Esophagus muscularis mucosa (tissue), 4 donors: ENCODE measurements around the gene CCDC183. TPM values are rescaled to one million over a fixed set of nuclear protein-coding genes. Genes with fewer than 3 reads are reported as not detected.
"Not testable (repeated sequence)": the region's sequence is repeated elsewhere in the genome, so short reads cannot be mapped to it uniquely, and the experiment has no call there.

ENCODE experiments used
- DNase-seq: peaks from one replicate; pipeline ENCODE4 v3.0.0-alpha.2; 2017; ENCODE audit errors: extremely low spot score
- H3K27ac ChIP-seq, 4 donors: fragments of 200-600 bp; sonication (generic); replicated peaks in 1 of 4; 1 replicate in 3 of 4; 2 replicates in 1 of 4; pipeline ENCODE4 v1.5.1; 2016 to 2019; ENCODE audit warnings: mild to moderate bottlenecking in 1 of 4
- H3K27me3 ChIP-seq, 4 donors: fragments of 200-600 bp; sonication (generic); one replicate each; pipeline versions ENCODE4 v1.5.1 to v1.6.0; 2016 to 2019
- H3K36me3 ChIP-seq, 4 donors: fragments of 200-600 bp; sonication (generic); one replicate each; pipeline ENCODE4 v1.5.1; 2016 to 2019
- H3K4me1 ChIP-seq, 4 donors: fragments of 200-600 bp; sonication (generic); one replicate each; pipeline ENCODE4 v1.5.1; 2016 to 2019
- H3K4me3 ChIP-seq, 4 donors: fragments of 200-600 bp; sonication (generic); 1 replicate in 2 of 4; 2 replicates in 2 of 4; pipeline ENCODE4 v1.5.1; 2016 to 2019; ENCODE audit warnings: mild to moderate bottlenecking in 4 of 4, moderate library complexity in 1 of 4
- H3K9me3 ChIP-seq, 4 donors: fragments of 200-600 bp; sonication (generic); 1 replicate in 3 of 4; 2 replicates in 1 of 4; pipeline ENCODE4 v1.5.1; 2016 to 2019
- EP300 ChIP-seq: sonication (generic); formaldehyde crosslinking; IDR thresholded peaks from one replicate; pipeline ENCODE4 v1.6.1; 2017; ENCODE audit warnings: antibody characterized with exemption
- POLR2A ChIP-seq: fragments of 450-650 bp; IDR thresholded peaks from one replicate; pipeline ENCODE4 v1.6.1; 2017; ENCODE audit warnings: antibody characterized with exemption, moderate library complexity, mild to moderate bottlenecking, low read depth
- POLR2AphosphoS5 ChIP-seq, 2 donors: sonication (generic); formaldehyde crosslinking; IDR thresholded peaks; one replicate each; pipeline ENCODE4 v1.6.1; 2017; ENCODE audit warnings: antibody characterized with exemption in 2 of 2
- WGBS: methylation state at CpG from one replicate; pipeline ENCODE4 v1.1.5; 2018; 5-methylcytosine and 5-hydroxymethylcytosine counted together
- intact Hi-C: fragments of 100-400 bp; cut with DNase I; formaldehyde crosslinking; loops from one replicate; pipeline ENCODE4 v1.15.1; 2023
- total RNA-seq, 4 donors: library from RNA; depleted of rRNA; stranded (reverse); fragments of >200 nt; gene quantifications; one replicate each; pipeline versions ENCODE4 v1.1.0 to v1.2.1, GENCODE V29; 2016
- TF ChIP-seq, protein P1 (sequence below), 3 experiments: fragments of 200-600 bp in 2 of 3; fragments of 450-650 bp in 1 of 3; sonication (generic) in 2 of 3; IDR thresholded peaks; one replicate each; pipeline ENCODE4 v1.5.1; 2017 to 2019; ENCODE audit warnings: antibody characterized with exemption in 3 of 3, mild to moderate bottlenecking in 2 of 3, moderate library complexity in 1 of 3

The CCDC183 gene
- total RNA-seq, 4 donors from 2014 or later = 0.33 to 2.5 (median 1.4) TPM

GRCh38 chr9:136765041-136765440, 31.1 kb upstream of the CCDC183 start:
- Histone ChIP-seq H3K4me1 (peaks cover 0 to 20% (median 15%) of the 10 kb centered on the region in 4 donors), H3K9me3 (no peaks in the 10 kb centered on the region), H3K27ac (no peak overlapping the region), H3K4me3 (no peak overlapping the region), H3K36me3 (no peaks in the 10 kb centered on the region), H3K27me3 (peaks cover 0 to 68% (median 8%) of the 10 kb centered on the region in 4 donors)
- no peak for DNase-seq
- intact Hi-C loops = no loop called here
- 89% methylated on average over 4 of the region's 14 CpGs for WGBS
- no peak for TF ChIP-seq POLR2AphosphoS5 (IDR thresholded peaks at IDR 0.05)
- no peak for TF ChIP-seq EP300
- TF ChIP-seq POLR2A = no peak
- TF ChIP-seq, protein P1, sequence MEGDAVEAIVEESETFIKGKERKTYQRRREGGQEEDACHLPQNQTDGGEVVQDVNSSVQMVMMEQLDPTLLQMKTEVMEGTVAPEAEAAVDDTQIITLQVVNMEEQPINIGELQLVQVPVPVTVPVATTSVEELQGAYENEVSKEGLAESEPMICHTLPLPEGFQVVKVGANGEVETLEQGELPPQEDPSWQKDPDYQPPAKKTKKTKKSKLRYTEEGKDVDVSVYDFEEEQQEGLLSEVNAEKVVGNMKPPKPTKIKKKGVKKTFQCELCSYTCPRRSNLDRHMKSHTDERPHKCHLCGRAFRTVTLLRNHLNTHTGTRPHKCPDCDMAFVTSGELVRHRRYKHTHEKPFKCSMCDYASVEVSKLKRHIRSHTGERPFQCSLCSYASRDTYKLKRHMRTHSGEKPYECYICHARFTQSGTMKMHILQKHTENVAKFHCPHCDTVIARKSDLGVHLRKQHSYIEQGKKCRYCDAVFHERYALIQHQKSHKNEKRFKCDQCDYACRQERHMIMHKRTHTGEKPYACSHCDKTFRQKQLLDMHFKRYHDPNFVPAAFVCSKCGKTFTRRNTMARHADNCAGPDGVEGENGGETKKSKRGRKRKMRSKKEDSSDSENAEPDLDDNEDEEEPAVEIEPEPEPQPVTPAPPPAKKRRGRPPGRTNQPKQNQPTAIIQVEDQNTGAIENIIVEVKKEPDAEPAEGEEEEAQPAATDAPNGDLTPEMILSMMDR (IDR thresholded peaks at IDR 0.05) = no peak

GRCh38 chr9:136765745-136766409, 30.3 kb upstream of the CCDC183 start:
- DNase-seq, intact Hi-C loops: not testable (repeated sequence)
- peaks cover 0 to 60% (median 8%) of the 10 kb centered on the region in 4 donors for H3K27me3 ChIP-seq

GRCh38 chr9:136766410-136767120, 29.6 kb upstream of the CCDC183 start:
- TF ChIP-seq, protein P1 (IDR thresholded peaks at IDR 0.05) = peak in 1 of 3 experiments; percentile 35
- H3K4me1 ChIP-seq = peaks cover 0 to 13% (median 10%) of the 10 kb centered on the region in 4 donors
- DNase-seq, intact Hi-C loops, H3K9me3 ChIP-seq, H3K4me3 ChIP-seq, H3K36me3 ChIP-seq, H3K27ac ChIP-seq: not testable (repeated sequence)
- WGBS = 60% methylated on average over 12 of the region's 18 CpGs
- H3K27me3 ChIP-seq = peaks cover 0 to 59% (median 8%) of the 10 kb centered on the region in 4 donors

More at GRCh38 chr9:136765745-136766409, 30.3 kb upstream of the CCDC183 start:
- H3K9me3 ChIP-seq, H3K4me3 ChIP-seq, H3K36me3 ChIP-seq, H3K27ac ChIP-seq: not testable (repeated sequence)
- WGBS = 79% methylated on average over 14 of the region's 14 CpGs
- peaks cover 0 to 18% (median 13%) of the 10 kb centered on the region in 4 donors for H3K4me1 ChIP-seq

DNA sequence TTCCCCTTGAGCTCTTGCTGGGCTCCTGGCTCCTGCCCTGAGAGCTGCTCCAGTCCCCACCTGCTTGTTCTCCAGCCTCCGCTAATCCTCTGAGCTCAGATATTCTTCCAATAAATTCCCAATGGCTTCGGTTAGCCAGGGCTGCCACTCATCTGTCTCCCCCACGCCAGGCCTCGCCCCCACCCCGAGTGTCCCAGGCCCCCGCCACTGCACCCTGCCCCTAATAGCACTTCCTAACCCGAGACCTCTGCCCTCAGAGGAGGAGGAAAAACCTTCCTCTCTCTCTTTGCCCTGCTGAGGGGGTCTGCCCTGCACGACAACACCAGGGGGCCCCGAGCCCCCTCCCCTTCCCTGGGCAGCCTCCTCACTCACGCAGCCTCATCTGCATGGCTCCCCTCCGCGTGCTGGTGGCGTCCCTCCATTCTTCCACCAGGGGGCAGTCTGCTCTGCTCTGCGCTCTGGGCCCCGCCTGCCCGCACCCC, 26.4 kb upstream of the CCDC183 start:
- peaks cover 0 to 27% (median 0%) of the 10 kb centered on the region in 4 donors for H3K27me3 ChIP-seq
- H3K4me3 ChIP-seq = no peak overlapping the region
- WGBS = 11% methylated on average over 5 of the region's 16 CpGs
- peaks cover 0 to 6% (median 3%) of the 10 kb centered on the region in 4 donors for H3K9me3 ChIP-seq
- H3K4me1 ChIP-seq = peaks cover 0 to 5% (median 2%) of the 10 kb centered on the region in 4 donors
- TF ChIP-seq POLR2AphosphoS5 (IDR thresholded peaks at IDR 0.05) (no peak), EP300 (no peak), POLR2A (no peak)
- TF ChIP-seq, protein P1 (IDR thresholded peaks at IDR 0.05) = peak; percentile 18 to 64 (median 42)
- H3K36me3 ChIP-seq = no peaks in the 10 kb centered on the region
- DNase-seq = no peak
- intact Hi-C loops = no loop called here
- no peak overlapping the region for H3K27ac ChIP-seq

GRCh38 chr9:136771907-136772415, 24.2 kb upstream of the CCDC183 start:
- intact Hi-C loops = no loop called here
- WGBS = 82% methylated on average over 3 of the region's 3 CpGs
- no peak for DNase-seq

More at GRCh38 chr9:136771907-136772415, 24.2 kb upstream of the CCDC183 start:
- peaks cover 0 to 5% (median 2%) of the 10 kb centered on the region in 4 donors for H3K4me1 ChIP-seq
- H3K27ac ChIP-seq = no peak overlapping the region
- no peak overlapping the region for H3K4me3 ChIP-seq
- TF ChIP-seq EP300 = no peak
- TF ChIP-seq, protein P1 (IDR thresholded peaks at IDR 0.05) = no peak
- no peak for TF ChIP-seq POLR2A
- no peak for TF ChIP-seq POLR2AphosphoS5 (IDR thresholded peaks at IDR 0.05)
- peaks cover 0 to 16% (median 0%) of the 10 kb centered on the region in 4 donors for H3K27me3 ChIP-seq
- H3K9me3 ChIP-seq = peaks cover 0 to 6% (median 3%) of the 10 kb centered on the region in 4 donors
- H3K36me3 ChIP-seq = no peaks in the 10 kb centered on the region
